Measurements from ENCODE around the gene RGPD3. TPM values are rescaled to one million over a fixed set of nuclear protein-coding genes. Genes with fewer than 3 reads are reported as not detected.
A peak's percentile ranks its signal among the peaks of the same experiment; 100 is the strongest.
"Not testable (repeated sequence)": the region's sequence is repeated elsewhere in the genome, so short reads cannot be mapped to it uniquely, and the experiment has no call there.

The RGPD3 gene
- total RNA-seq, 1 donor: 0.36 TPM

- H4K20me1 ChIP-seq (ENCODE audit: insufficient read depth, low read length); DNase-seq (ENCODE audit: insufficient read length, low spot score, missing footprints); H3K79me2 ChIP-seq (ENCODE audit: insufficient read depth, low read length); H3K4me2 ChIP-seq (ENCODE audit: insufficient read depth, low read length); H2AFZ ChIP-seq (ENCODE audit: low read length); H3K4me3 ChIP-seq (ENCODE audit: insufficient read depth, low read length); H3K27ac ChIP-seq (ENCODE audit: low read depth, low read length); H3K9me3 ChIP-seq (ENCODE audit: low read depth, low read length); H3K27me3 ChIP-seq (ENCODE audit: insufficient read depth, low read length); H3K4me1 ChIP-seq (ENCODE audit: insufficient read depth, low read length); H3K36me3 ChIP-seq (ENCODE audit: insufficient read depth, low read length): not testable (repeated sequence)
- peak; percentile 16 for TF ChIP-seq CTCF (IDR thresholded peaks at IDR 0.05; ENCODE audit: extremely low read depth, low read depth, low read length)
These were observed 2.4 kb upstream of the RGPD3 start for GRCh38 chr2:106470658-106471057.

- not testable (repeated sequence) for DNase-seq (ENCODE audit: insufficient read length, low spot score, missing footprints); H3K36me3 ChIP-seq (ENCODE audit: insufficient read depth, low read length); H3K27me3 ChIP-seq (ENCODE audit: insufficient read depth, low read length); H3K9me3 ChIP-seq (ENCODE audit: low read depth, low read length); H3K79me2 ChIP-seq (ENCODE audit: insufficient read depth, low read length); H2AFZ ChIP-seq (ENCODE audit: low read length); H3K4me3 ChIP-seq (ENCODE audit: insufficient read depth, low read length); H4K20me1 ChIP-seq (ENCODE audit: insufficient read depth, low read length); H3K27ac ChIP-seq (ENCODE audit: low read depth, low read length); H3K4me2 ChIP-seq (ENCODE audit: insufficient read depth, low read length); H3K4me1 ChIP-seq (ENCODE audit: insufficient read depth, low read length)
These were observed 697 bp downstream of the RGPD3 start for GRCh38 chr2:106467516-106467915.

- not testable (repeated sequence) for H3K79me2 ChIP-seq (ENCODE audit: insufficient read depth, low read length); H3K36me3 ChIP-seq (ENCODE audit: insufficient read depth, low read length); H3K4me1 ChIP-seq (ENCODE audit: insufficient read depth, low read length); H3K4me3 ChIP-seq (ENCODE audit: insufficient read depth, low read length); H3K4me2 ChIP-seq (ENCODE audit: insufficient read depth, low read length); H4K20me1 ChIP-seq (ENCODE audit: insufficient read depth, low read length); H3K9me3 ChIP-seq (ENCODE audit: low read depth, low read length); H3K27ac ChIP-seq (ENCODE audit: low read depth, low read length); H2AFZ ChIP-seq (ENCODE audit: low read length); H3K27me3 ChIP-seq (ENCODE audit: insufficient read depth, low read length); DNase-seq (ENCODE audit: insufficient read length, low spot score, missing footprints)
These were observed 6.3 kb downstream of the RGPD3 start for GRCh38 chr2:106461882-106462281.

DNA sequence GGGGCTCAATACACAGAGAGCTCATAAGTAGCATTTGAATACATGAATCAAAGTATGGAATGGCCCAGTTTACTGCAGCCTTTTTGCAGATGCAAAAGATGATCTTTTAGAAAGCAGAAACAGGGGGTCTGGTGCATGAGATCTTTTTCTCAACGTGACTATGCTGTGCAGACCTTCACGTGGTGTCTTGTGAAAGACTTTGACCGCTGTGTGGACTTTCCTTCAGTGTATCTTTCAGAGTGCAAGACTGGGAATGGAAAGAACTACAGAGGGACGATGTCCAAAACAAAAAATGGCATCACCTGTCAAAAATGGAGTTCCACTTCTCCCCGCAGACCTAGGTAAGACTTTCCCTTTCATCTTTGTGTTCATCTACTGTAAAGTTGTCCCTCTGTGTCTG, 77.5 kb downstream of the RGPD3 start:
- not testable (repeated sequence) for H3K4me2 ChIP-seq (ENCODE audit: insufficient read depth, low read length); H3K4me1 ChIP-seq (ENCODE audit: insufficient read depth, low read length); DNase-seq (ENCODE audit: insufficient read length, low spot score, missing footprints); H3K9me3 ChIP-seq (ENCODE audit: low read depth, low read length); H4K20me1 ChIP-seq (ENCODE audit: insufficient read depth, low read length); H3K27me3 ChIP-seq (ENCODE audit: insufficient read depth, low read length); H2AFZ ChIP-seq (ENCODE audit: low read length); H3K27ac ChIP-seq (ENCODE audit: low read depth, low read length); H3K36me3 ChIP-seq (ENCODE audit: insufficient read depth, low read length); H3K4me3 ChIP-seq (ENCODE audit: insufficient read depth, low read length); H3K79me2 ChIP-seq (ENCODE audit: insufficient read depth, low read length)

DNA sequence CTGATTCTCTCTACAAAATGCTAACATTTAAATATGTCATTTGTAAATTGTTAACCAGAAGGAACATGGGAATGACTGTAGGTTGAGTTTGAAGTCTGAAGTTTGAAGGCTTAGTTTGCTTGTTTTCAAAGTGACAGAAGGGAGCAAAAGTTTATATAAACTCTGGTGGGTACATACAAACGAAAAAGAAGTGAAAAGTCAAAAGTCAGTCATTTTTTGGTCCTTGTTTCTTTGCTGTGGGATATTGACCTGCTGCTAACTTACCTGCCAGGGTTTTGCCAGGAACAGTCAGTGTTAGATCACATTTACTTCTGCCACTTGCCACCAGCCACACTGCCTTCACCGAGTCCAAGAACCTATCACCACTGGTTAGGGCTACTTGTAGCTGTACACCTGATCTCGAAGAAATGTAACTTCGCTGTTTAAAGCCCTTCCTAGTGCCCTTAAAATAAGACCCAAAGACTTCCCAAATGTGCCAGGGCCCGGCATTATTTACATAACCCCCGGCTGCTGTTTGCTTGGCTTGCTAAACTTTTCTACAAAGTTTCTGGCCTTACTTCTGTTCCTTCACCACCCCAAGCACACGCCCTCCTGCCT, 79.3 kb downstream of the RGPD3 start:
- H2AFZ ChIP-seq (ENCODE audit: low read length); H3K4me1 ChIP-seq (ENCODE audit: insufficient read depth, low read length); H3K79me2 ChIP-seq (ENCODE audit: insufficient read depth, low read length); H3K9me3 ChIP-seq (ENCODE audit: low read depth, low read length); H3K36me3 ChIP-seq (ENCODE audit: insufficient read depth, low read length); H3K27me3 ChIP-seq (ENCODE audit: insufficient read depth, low read length); H3K4me3 ChIP-seq (ENCODE audit: insufficient read depth, low read length); H4K20me1 ChIP-seq (ENCODE audit: insufficient read depth, low read length); DNase-seq (ENCODE audit: insufficient read length, low spot score, missing footprints); H3K4me2 ChIP-seq (ENCODE audit: insufficient read depth, low read length); H3K27ac ChIP-seq (ENCODE audit: low read depth, low read length): not testable (repeated sequence)

- H3K4me3 ChIP-seq (ENCODE audit: insufficient read depth, low read length); H3K4me1 ChIP-seq (ENCODE audit: insufficient read depth, low read length); H4K20me1 ChIP-seq (ENCODE audit: insufficient read depth, low read length); H3K4me2 ChIP-seq (ENCODE audit: insufficient read depth, low read length); H3K79me2 ChIP-seq (ENCODE audit: insufficient read depth, low read length); H3K36me3 ChIP-seq (ENCODE audit: insufficient read depth, low read length); DNase-seq (ENCODE audit: insufficient read length, low spot score, missing footprints); H3K27me3 ChIP-seq (ENCODE audit: insufficient read depth, low read length); H2AFZ ChIP-seq (ENCODE audit: low read length); H3K27ac ChIP-seq (ENCODE audit: low read depth, low read length); H3K9me3 ChIP-seq (ENCODE audit: low read depth, low read length): not testable (repeated sequence)
These were observed 83.7 kb downstream of the RGPD3 start for GRCh38 chr2:106384548-106384947.

DNA sequence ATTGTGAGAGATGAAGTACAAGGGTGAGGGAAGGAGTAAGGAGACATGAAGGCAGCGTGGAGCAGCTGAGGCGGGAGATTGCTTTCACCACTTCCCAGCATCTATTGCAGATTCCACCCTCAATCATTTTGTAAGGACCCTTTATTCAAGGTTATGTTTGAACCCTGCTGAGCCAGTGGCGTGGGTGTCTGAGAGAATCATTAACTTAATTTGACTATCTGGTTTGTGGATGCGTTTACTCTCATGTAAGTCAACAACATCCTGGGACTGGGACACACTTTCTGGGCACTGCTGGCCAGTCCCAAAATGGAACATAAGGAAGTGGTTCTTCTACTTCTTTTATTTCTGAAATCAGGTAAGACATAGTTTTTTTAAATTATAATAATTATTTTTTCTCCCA, 86.3 kb downstream of the RGPD3 start:
- H4K20me1 ChIP-seq (ENCODE audit: insufficient read depth, low read length); H3K4me2 ChIP-seq (ENCODE audit: insufficient read depth, low read length); H3K36me3 ChIP-seq (ENCODE audit: insufficient read depth, low read length); H3K4me1 ChIP-seq (ENCODE audit: insufficient read depth, low read length); H3K4me3 ChIP-seq (ENCODE audit: insufficient read depth, low read length); H3K27ac ChIP-seq (ENCODE audit: low read depth, low read length); DNase-seq (ENCODE audit: insufficient read length, low spot score, missing footprints); H3K9me3 ChIP-seq (ENCODE audit: low read depth, low read length); H3K79me2 ChIP-seq (ENCODE audit: insufficient read depth, low read length); H3K27me3 ChIP-seq (ENCODE audit: insufficient read depth, low read length); H2AFZ ChIP-seq (ENCODE audit: low read length): not testable (repeated sequence)

- not testable (repeated sequence) for H3K36me3 ChIP-seq (ENCODE audit: insufficient read depth, low read length); H3K9me3 ChIP-seq (ENCODE audit: low read depth, low read length); H3K27ac ChIP-seq (ENCODE audit: low read depth, low read length); H2AFZ ChIP-seq (ENCODE audit: low read length); H3K4me2 ChIP-seq (ENCODE audit: insufficient read depth, low read length); DNase-seq (ENCODE audit: insufficient read length, low spot score, missing footprints); H4K20me1 ChIP-seq (ENCODE audit: insufficient read depth, low read length); H3K4me1 ChIP-seq (ENCODE audit: insufficient read depth, low read length); H3K27me3 ChIP-seq (ENCODE audit: insufficient read depth, low read length); H3K79me2 ChIP-seq (ENCODE audit: insufficient read depth, low read length); H3K4me3 ChIP-seq (ENCODE audit: insufficient read depth, low read length)
These were observed 88.6 kb downstream of the RGPD3 start for GRCh38 chr2:106379567-106379966.

Data from osteoblast (primary cell).